ENCODE results near the gene FXYD6.

FXYD6 gene

DNA sequence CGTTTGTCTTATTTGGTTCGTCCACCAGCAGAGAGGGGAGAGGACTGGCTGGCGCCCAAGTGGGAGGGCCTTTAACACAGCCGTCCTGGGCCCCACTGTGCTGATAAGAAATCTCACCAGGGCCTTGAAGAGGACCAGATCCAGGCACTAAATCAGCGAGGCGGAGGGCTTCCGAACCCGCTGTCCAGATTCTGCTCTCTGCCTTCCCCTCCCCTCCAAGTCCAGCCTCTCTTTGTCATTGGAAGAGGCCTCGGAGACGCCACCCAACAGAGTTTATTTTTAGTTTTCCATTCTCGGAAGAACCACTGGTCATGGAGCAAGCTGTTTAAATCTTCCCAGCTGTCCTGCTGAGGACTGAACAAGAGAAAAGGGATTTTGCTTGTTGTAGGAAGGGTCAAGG lies 9.3 kb upstream of the FXYD6 start:
- DNase-seq (ENCODE audit: low spot score), result no peak

- DNase-seq (ENCODE audit: low spot score), result peak; percentile 18
Observed at GRCh38 chr11:117884994-117885393, 8.5 kb upstream of the FXYD6 start.

- no peak for DNase-seq (ENCODE audit: low spot score)
Observed at GRCh38 chr11:117883063-117883462, 6.6 kb upstream of the FXYD6 start.

DNA sequence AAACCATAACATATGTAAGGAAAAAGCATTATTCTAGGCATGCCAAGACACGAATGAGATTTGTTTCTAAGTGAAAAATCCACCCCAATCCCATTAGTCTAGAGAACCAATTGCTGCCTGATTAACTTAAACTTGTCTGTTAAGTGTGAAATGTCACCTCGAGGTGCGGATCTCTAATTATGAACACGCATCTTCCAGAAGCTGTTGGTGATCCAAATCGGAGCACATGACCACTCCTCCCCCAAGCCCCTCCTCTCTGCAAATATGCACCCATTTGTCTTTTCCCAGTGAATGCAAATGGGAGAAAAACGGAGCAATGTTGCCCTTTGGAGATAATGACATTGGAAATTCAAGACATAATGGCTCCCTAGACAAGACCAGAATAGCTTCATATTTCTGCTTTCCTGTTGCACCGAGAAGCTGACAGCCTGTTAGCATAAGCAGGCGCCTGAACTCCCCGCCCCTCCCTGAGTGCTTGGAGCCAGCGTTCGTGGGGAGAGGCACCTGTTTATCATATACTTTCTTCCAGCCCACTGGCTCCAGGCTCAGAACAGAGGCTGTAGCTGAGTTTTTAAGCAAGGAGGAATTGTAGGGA lies 6.0 kb upstream of the FXYD6 start:
- DNase-seq (ENCODE audit: low spot score), result no peak

DNA sequence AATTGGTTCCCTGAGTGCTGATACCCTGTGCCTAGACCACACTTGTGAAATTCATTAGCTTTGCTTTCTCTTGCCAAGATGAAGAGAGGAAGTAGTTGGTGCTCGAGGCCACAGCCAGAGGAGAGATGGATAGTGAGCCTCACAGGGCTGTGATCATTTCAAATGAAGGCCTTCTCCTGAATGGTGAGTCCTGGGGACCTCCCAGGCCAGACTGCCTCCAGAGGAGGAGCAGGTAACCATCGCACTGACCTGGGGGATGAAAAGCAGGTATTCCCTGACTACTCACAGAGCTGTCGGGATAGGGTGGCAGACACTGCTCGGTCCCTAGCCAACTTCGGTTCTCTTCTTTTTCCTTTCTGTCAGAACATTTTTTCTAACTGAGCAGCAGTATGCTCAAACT lies 4.8 kb upstream of the FXYD6 start:
- DNase-seq (ENCODE audit: low spot score), result no peak

- DNase-seq (ENCODE audit: low spot score), result no peak
Observed at GRCh38 chr11:117879516-117880480, 3.3 kb upstream of the FXYD6 start.

GRCh38 chr11:117878939-117879475 lies 2.5 kb upstream of the FXYD6 start:
- no peak for DNase-seq (ENCODE audit: low spot score)

GRCh38 chr11:117878314-117878938 lies 2.0 kb upstream of the FXYD6 start:
- DNase-seq (ENCODE audit: low spot score), result no peak

- DNase-seq (ENCODE audit: low spot score), result no peak
Observed at GRCh38 chr11:117877120-117877784, 794 bp upstream of the FXYD6 start.

DNA sequence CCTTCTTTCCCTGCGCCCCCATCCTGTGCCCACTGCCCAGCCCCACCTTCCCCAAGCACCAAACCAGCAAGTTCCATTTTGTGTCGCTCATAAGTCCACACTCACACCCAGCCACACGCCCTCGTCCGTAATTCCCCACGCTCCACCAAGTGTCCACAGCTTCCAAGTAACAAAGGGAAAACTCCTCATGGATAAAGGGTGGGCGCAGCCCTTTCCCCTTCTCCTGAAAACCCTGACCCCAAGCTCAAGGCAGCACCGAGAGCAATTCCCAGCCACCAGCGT lies 458 bp downstream of the FXYD6 start:
- DNase-seq (ENCODE audit: low spot score), result no peak

DNA sequence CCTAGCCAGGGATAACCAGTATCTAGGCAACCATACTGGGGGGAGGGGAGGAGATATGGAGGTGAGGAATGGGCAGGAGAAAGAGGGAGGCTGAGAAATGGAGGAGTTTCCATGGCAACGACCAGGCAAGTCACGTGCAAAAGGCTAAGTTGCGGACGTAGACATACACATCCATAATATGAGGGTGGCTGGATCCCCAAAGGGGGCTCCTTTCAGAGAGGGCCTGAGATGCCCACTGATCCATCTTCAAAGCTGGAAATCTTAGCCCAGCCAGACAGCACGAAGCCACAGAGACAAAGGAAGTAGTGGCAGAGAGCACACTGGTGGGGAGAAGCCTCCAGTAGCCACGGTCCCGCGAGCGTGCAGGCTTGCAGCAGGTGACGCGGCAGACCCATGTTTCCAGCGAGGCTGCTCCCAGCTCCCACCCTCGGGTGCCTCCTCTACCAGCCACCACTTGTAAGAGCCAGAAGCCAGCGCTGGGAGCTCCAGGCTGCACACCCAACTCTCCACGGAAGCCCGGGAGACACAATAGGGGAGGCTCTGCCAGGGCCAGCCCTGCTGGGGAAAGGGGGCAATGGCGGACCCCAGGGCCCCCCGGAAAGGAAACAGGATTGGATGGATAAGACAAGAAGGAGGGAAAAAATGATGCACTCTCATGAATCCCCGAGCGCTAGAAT lies 938 bp downstream of the FXYD6 start:
- no peak for DNase-seq (ENCODE audit: low spot score)

GRCh38 chr11:117874910-117875381 lies 1.5 kb downstream of the FXYD6 start:
- DNase-seq (ENCODE audit: low spot score), result no peak

DNA sequence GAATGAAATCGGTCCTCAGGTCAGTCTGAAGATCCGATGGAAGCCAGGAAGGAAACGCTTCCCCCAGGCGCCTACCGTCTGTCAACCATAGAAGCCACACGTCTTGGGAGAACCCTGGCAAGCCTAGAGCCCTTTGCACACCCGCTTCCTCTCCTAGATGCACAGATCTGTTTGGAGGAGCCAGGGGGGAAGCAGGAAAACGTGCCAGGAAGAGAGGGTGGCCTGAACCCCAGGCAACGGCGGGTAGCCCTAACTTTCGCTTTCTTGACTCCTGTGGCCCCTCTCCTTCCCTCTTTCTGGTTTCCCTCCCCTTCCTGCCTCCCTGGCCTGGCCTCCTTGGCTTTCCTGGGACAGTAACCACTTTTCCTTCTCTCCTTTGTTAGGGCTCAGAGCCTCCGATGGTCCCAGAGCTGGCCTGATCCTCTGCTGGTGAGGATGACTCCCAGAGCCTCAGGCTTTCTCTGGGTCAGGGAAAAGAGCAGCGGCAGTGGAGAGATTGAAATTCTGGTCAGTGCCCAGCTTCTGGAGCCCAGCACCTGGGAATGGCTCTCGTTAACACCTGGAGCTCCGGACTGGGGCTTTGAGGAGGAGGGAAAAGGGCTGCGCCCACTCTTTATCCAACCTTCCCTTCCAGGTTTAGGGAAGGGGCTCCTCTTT lies 2.1 kb downstream of the FXYD6 start:
- DNase-seq (ENCODE audit: low spot score), result no peak

DNA sequence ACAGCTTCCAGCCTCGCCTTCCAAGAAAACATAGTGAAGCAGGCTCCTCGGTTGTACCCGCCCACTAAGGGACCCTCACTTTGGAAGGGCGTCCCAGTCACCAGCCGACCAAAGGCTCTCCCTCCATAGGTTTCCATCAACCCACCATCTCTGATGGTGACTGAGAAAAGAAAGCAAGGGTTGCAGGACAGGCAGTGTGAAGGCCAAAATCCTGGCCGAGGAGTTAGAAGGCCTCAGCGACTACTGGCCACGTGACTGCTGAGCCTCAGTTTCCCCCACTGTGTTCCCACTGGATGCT lies 2.7 kb downstream of the FXYD6 start:
- DNase-seq (ENCODE audit: low spot score), result no peak

- DNase-seq (ENCODE audit: low spot score), result no peak
Observed at GRCh38 chr11:117872975-117873827, 3.3 kb downstream of the FXYD6 start.

DNA sequence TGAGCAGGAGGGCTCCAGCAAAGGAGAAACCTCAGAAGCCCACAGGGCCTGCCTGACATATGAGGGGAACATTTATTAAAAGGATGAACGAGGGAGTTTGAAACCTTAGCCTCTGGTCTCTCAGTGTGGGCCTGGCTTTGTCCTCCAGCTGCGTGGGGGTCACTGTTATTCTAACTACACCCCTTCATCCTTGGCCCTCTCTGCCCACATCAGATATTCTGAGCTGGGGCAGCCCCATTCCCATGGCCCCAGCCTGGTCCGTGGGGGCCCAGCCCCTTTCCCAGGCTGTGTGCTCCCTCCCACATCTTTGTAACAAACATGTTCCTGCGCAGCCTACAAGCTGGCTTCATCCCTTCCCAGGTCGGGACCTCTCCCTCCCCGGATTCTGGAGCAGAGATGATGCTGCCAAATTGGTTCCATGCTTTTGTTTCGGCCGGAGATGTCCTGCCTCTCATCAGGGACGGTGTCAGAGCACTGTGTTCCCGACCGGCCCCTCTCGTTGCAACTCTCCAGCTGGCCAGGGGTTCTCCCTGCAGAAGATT lies 4.0 kb downstream of the FXYD6 start:
- DNase-seq (ENCODE audit: low spot score), result no peak

DNA sequence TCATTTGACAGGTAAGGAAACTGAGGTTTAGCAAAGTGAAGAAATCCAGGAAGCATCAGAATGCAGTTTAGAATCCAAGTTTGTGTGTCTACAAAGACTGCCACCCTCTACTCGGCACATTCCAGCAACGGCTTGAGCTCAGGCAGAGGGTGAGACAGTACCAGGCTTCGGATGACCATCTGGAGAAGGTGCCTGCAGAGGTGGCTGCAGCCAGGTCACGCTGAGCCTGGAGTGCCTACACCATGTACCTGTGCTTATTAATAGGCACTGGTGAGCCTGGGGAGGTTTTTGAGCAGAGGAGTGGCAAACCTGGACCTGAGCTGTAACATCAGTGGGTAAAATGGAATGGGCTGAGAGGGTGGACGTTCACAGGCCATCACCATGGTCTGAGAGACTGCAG lies 4.7 kb downstream of the FXYD6 start:
- no peak for DNase-seq (ENCODE audit: low spot score)

- no peak for DNase-seq (ENCODE audit: low spot score)
Observed at GRCh38 chr11:117871160-117871559, 5.3 kb downstream of the FXYD6 start.

GRCh38 chr11:117870103-117870952 lies 6.1 kb downstream of the FXYD6 start:
- DNase-seq (ENCODE audit: low spot score), result no peak
